CD4-positive, CD25-positive, alpha-beta regulatory T cell (primary cell): Measurements from ENCODE around the gene MID2. TPM values are rescaled to one million over a fixed set of nuclear protein-coding genes. Genes with fewer than 3 reads are reported as not detected.
"Not testable (repeated sequence)": the region's sequence is repeated elsewhere in the genome, so short reads cannot be mapped to it uniquely, and the experiment has no call there.

Source experiments
- ATAC-seq, 2 donors: fragments of 150-1000 bp; cut with Tn5 transposase; one replicate each; pipeline ENCODE4 v1.10.0; 2021; ENCODE audit warnings: low read depth in 2 of 2, moderate number of reproducible peaks in 2 of 2, moderate library complexity in 1 of 2
- DNase-seq, 3 donors: peaks; one replicate each; pipeline versions ENCODE4 v3.0.0 to v3.0.0-alpha.2; 2012 to 2022; ENCODE audit warnings: mixed read lengths in 1 of 3
- H3K27ac ChIP-seq: one replicate; pipeline ENCODE4 v1.7.0; 2013; ENCODE audit warnings: mild to moderate bottlenecking, low read length; ENCODE audit not compliant: insufficient read depth, poor library complexity, severe bottlenecking
- H3K27me3 ChIP-seq: one replicate; pipeline ENCODE4 v1.7.0; 2013; ENCODE audit warnings: low read length; ENCODE audit not compliant: control insufficient read depth, insufficient read depth
- H3K36me3 ChIP-seq: one replicate; pipeline ENCODE4 v1.7.0; 2013; ENCODE audit warnings: mild to moderate bottlenecking, low read length, moderate library complexity; ENCODE audit not compliant: control insufficient read depth, insufficient read depth
- H3K4me1 ChIP-seq: 2 replicates; pipeline ENCODE4 v1.7.0; 2013; ENCODE audit warnings: mild to moderate bottlenecking, low read length; ENCODE audit not compliant: insufficient read depth, control insufficient read depth, poor library complexity, severe bottlenecking
- H3K4me3 ChIP-seq: one replicate; pipeline ENCODE4 v1.7.0; 2013; ENCODE audit warnings: low read depth, mild to moderate bottlenecking, low read length, moderate library complexity
- H3K9me3 ChIP-seq, 2 experiments: 1 replicate in 1 of 2; 2 replicates in 1 of 2; pipeline ENCODE4 v1.7.0; 2013; ENCODE audit warnings: low read length in 2 of 2, mild to moderate bottlenecking in 1 of 2, moderate library complexity in 1 of 2; ENCODE audit not compliant: control insufficient read depth in 2 of 2
- H3K27ac Mint-ChIP-seq, 3 donors: one replicate each; pipeline ENCODE4 v1.8.0; 2020 to 2022; ENCODE audit warnings: mild to moderate bottlenecking in 3 of 3, mixed read lengths in 3 of 3, moderate library complexity in 2 of 3
- H3K27me3 Mint-ChIP-seq: one replicate; pipeline ENCODE4 v1.8.0; 2022; ENCODE audit warnings: mild to moderate bottlenecking, mixed read lengths
- H3K36me3 Mint-ChIP-seq: one replicate; pipeline ENCODE4 v1.8.0; 2020; ENCODE audit warnings: mixed read lengths
- H3K4me1 Mint-ChIP-seq, 4 donors: one replicate each; pipeline ENCODE4 v1.8.0; 2020 to 2022; ENCODE audit warnings: mixed read lengths in 4 of 4, mild to moderate bottlenecking in 1 of 4
- H3K4me3 Mint-ChIP-seq, 4 donors: one replicate each; pipeline ENCODE4 v1.8.0; 2020 to 2022; ENCODE audit warnings: mild to moderate bottlenecking in 4 of 4, mixed read lengths in 4 of 4, moderate library complexity in 3 of 4
- H3K9me3 Mint-ChIP-seq, 7 donors: one replicate each; pipeline ENCODE4 v1.8.0; 2020 to 2022; ENCODE audit warnings: mixed read lengths in 7 of 7, mild to moderate bottlenecking in 3 of 7, moderate library complexity in 2 of 7
- polyA plus RNA-seq, 4 donors: library from polyadenylated mRNA; unstranded; fragments of 300-500 nt; fragmentation: Illumina TruSeq; gene quantifications; one replicate each; pipeline ENCODE4 v1.2.3, GENCODE V29; 2021
- total RNA-seq: library from RNA; stranded (reverse); gene quantifications from one replicate; pipeline ENCODE4 v1.2.3, GENCODE V29; 2022

The MID2 gene
- total and polyA plus RNA-seq, 5 donors from 2014 or later, result 2.3 to 6.6 (median 5.7) TPM

- Mint-ChIP-seq H3K36me3 (peaks cover 3% of the 10 kb centered on the region), H3K4me1 (peaks cover 0 to 6% (median 0%) of the 10 kb centered on the region in 4 donors)
- DNase-seq, result no peak
These were observed 22.9 kb downstream of the MID2 start for GRCh38 chrX:107848591-107848990.

GRCh38 chrX:107849747-107850421 is 24.2 kb downstream of the MID2 start:
- H3K27me3 ChIP-seq, result no peaks in the 10 kb centered on the region
- Mint-ChIP-seq H3K36me3 (peaks cover 3% of the 10 kb centered on the region), H3K4me1 (peaks cover 0 to 6% (median 0%) of the 10 kb centered on the region in 4 donors), H3K4me3 (no peak overlapping the region), H3K9me3 (no peaks in the 10 kb centered on the region), H3K27ac (peak overlapping the region in 1 of 3 donors; percentile 32), H3K27me3 (no peaks in the 10 kb centered on the region)
- no peaks in the 10 kb centered on the region for H3K9me3 ChIP-seq
- H3K36me3 ChIP-seq, result no peaks in the 10 kb centered on the region
- no peak overlapping the region for H3K4me3 ChIP-seq
- H3K27ac ChIP-seq, result no peak overlapping the region
- no peaks in the 10 kb centered on the region for H3K4me1 ChIP-seq
- ATAC-seq (no peak), DNase-seq (peak in 1 of 3 donors; percentile 4)

More at GRCh38 chrX:107848591-107848990, 22.9 kb downstream of the MID2 start:
- H3K4me3 ChIP-seq, result no peak overlapping the region
- no peak overlapping the region for H3K27ac ChIP-seq
- Mint-ChIP-seq H3K4me3 (no peak overlapping the region), H3K27ac (no peak overlapping the region), H3K27me3 (no peaks in the 10 kb centered on the region), H3K9me3 (no peaks in the 10 kb centered on the region)
- ATAC-seq, result no peak
- no peaks in the 10 kb centered on the region for H3K27me3 ChIP-seq
- H3K9me3 ChIP-seq, result no peaks in the 10 kb centered on the region
- no peaks in the 10 kb centered on the region for H3K36me3 ChIP-seq
- H3K4me1 ChIP-seq, result no peaks in the 10 kb centered on the region

GRCh38 chrX:107850422-107850765 is 24.7 kb downstream of the MID2 start:
- ATAC-seq (no peak), DNase-seq (no peak)
- no peaks in the 10 kb centered on the region for H3K27me3 ChIP-seq
- Mint-ChIP-seq H3K4me3 (no peak overlapping the region), H3K27me3 (no peaks in the 10 kb centered on the region), H3K36me3 (peaks cover 3% of the 10 kb centered on the region), H3K4me1 (peaks cover 0 to 6% (median 0%) of the 10 kb centered on the region in 4 donors), H3K27ac (no peak overlapping the region), H3K9me3 (no peaks in the 10 kb centered on the region)
- H3K36me3 ChIP-seq, result no peaks in the 10 kb centered on the region
- no peak overlapping the region for H3K4me3 ChIP-seq
- H3K27ac ChIP-seq, result no peak overlapping the region
- H3K4me1 ChIP-seq, result no peaks in the 10 kb centered on the region
- no peaks in the 10 kb centered on the region for H3K9me3 ChIP-seq

GRCh38 chrX:107851215-107851614 is 25.5 kb downstream of the MID2 start:
- peaks cover 0 to 6% (median 0%) of the 10 kb centered on the region in 4 donors for H3K4me1 Mint-ChIP-seq
- Histone ChIP-seq H3K27me3 (no peaks in the 10 kb centered on the region), H3K4me3 (no peak overlapping the region), H3K27ac (no peak overlapping the region), H3K4me1 (no peaks in the 10 kb centered on the region), H3K36me3 (no peaks in the 10 kb centered on the region), H3K9me3 (no peaks in the 10 kb centered on the region)
- DNase-seq, result no peak
- H3K36me3 Mint-ChIP-seq, result peaks cover 3% of the 10 kb centered on the region
- no peak for ATAC-seq
- H3K27ac Mint-ChIP-seq, result peak overlapping the region in 1 of 3 donors; percentile 83
- H3K9me3 Mint-ChIP-seq, result no peaks in the 10 kb centered on the region
- no peaks in the 10 kb centered on the region for H3K27me3 Mint-ChIP-seq
- no peak overlapping the region for H3K4me3 Mint-ChIP-seq

- not testable (repeated sequence) for H3K36me3 ChIP-seq, H3K27ac ChIP-seq, H3K4me3 ChIP-seq, H3K9me3 ChIP-seq, H3K27me3 ChIP-seq, H3K9me3 Mint-ChIP-seq, H3K4me3 Mint-ChIP-seq, H3K4me1 ChIP-seq, H3K27me3 Mint-ChIP-seq, DNase-seq, ATAC-seq, H3K4me1 Mint-ChIP-seq, H3K36me3 Mint-ChIP-seq
- peak overlapping the region in 1 of 3 donors; percentile 83 for H3K27ac Mint-ChIP-seq
These were observed 26.0 kb downstream of the MID2 start for GRCh38 chrX:107851665-107852064.

GRCh38 chrX:107856289-107856688 is 30.6 kb downstream of the MID2 start:
- no peaks in the 10 kb centered on the region for H3K9me3 ChIP-seq
- DNase-seq (no peak), ATAC-seq (no peak)
- no peaks in the 10 kb centered on the region for H3K27me3 ChIP-seq
- H3K4me3 Mint-ChIP-seq, result no peak overlapping the region
- peaks cover 3% of the 10 kb centered on the region for H3K36me3 Mint-ChIP-seq
- no peak overlapping the region for H3K27ac ChIP-seq
- no peaks in the 10 kb centered on the region for H3K27me3 Mint-ChIP-seq
- no peak overlapping the region for H3K4me3 ChIP-seq
- H3K27ac Mint-ChIP-seq, result no peak overlapping the region
- H3K4me1 ChIP-seq, result no peaks in the 10 kb centered on the region
- H3K4me1 Mint-ChIP-seq, result peaks cover 0 to under 1% (median 0%) of the 10 kb centered on the region in 4 donors
- H3K9me3 Mint-ChIP-seq, result peaks cover 0 to 1% (median 0%) of the 10 kb centered on the region in 7 donors
- no peaks in the 10 kb centered on the region for H3K36me3 ChIP-seq

GRCh38 chrX:107857041-107857440 is 31.4 kb downstream of the MID2 start:
- not testable (repeated sequence) for H3K4me1 ChIP-seq, H3K4me3 ChIP-seq, H3K9me3 ChIP-seq, DNase-seq, H3K36me3 Mint-ChIP-seq, H3K27ac ChIP-seq, H3K27ac Mint-ChIP-seq, H3K27me3 ChIP-seq, H3K36me3 ChIP-seq, H3K9me3 Mint-ChIP-seq, ATAC-seq, H3K4me1 Mint-ChIP-seq, H3K4me3 Mint-ChIP-seq, H3K27me3 Mint-ChIP-seq

GRCh38 chrX:107857837-107858236 is 32.2 kb downstream of the MID2 start:
- ATAC-seq (no peak), DNase-seq (no peak)
- no peaks in the 10 kb centered on the region for H3K4me1 Mint-ChIP-seq
- Histone ChIP-seq H3K27me3 (no peaks in the 10 kb centered on the region), H3K4me1 (no peaks in the 10 kb centered on the region), H3K36me3 (no peaks in the 10 kb centered on the region), H3K9me3 (no peaks in the 10 kb centered on the region), H3K27ac (no peak overlapping the region), H3K4me3 (no peak overlapping the region)
- H3K4me3 Mint-ChIP-seq, result no peak overlapping the region
- H3K36me3 Mint-ChIP-seq, result no peaks in the 10 kb centered on the region
- H3K27ac Mint-ChIP-seq, result no peak overlapping the region
- no peaks in the 10 kb centered on the region for H3K27me3 Mint-ChIP-seq
- peaks cover 0 to 1% (median 0%) of the 10 kb centered on the region in 7 donors for H3K9me3 Mint-ChIP-seq
